GM21619 (cell line): Measurements from ENCODE around the gene THRA.
"Not testable (repeated sequence)": the region's sequence is repeated elsewhere in the genome, so short reads cannot be mapped to it uniquely, and the experiment has no call there.

ENCODE experiments used
- ATAC-seq: cut with Tn5 transposase; IDR thresholded peaks from one replicate; pipeline ENCODE4 v1.9.1; 2021; ENCODE audit not compliant: unreplicated experiment

Gene THRA

DNA sequence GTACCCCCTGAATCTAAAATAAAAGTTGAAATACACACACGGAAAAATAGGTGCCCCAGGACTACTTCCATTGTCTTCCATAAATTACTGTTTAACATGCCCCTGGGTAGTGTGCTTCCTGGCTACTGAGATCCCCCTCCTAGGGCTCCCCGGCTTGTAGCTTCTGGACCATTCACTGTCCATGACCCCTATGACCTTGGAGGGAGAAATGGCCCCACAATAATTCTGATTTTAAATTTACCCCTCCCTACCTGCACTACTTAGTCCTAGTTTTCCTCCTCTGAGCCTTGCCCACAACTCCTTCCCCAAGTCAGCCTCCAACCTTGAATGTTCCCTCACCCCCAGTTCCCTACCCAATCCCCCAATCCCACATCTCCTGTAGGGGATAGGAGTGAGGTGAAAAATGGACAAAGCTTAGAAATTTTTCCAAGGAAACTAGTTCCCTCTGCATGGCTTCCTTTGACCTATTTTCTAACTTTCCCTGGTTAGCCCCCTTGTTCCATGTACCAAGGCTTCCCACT, 49.5 kb downstream of the THRA start:
- ATAC-seq, result no peak

DNA sequence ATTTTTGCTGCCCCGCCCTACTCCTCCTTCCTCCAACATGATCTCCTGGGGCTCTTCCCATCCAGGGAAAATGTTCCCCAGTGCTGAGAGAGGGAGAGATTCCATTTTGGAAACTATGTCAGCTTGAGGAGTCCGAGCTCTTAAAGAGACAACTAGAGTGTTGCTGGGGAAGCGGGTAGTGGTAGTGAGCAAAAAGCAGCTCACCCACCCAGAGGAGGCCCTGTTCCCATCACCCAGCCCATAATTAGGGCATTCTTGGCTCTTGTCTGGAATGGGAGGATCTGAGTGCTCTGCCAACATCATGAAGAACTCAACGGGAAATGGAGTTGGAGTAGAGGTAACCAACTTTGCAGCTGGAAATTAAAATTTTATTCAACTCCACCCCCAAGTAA, 49.9 kb downstream of the THRA start:
- ATAC-seq, result no peak

DNA sequence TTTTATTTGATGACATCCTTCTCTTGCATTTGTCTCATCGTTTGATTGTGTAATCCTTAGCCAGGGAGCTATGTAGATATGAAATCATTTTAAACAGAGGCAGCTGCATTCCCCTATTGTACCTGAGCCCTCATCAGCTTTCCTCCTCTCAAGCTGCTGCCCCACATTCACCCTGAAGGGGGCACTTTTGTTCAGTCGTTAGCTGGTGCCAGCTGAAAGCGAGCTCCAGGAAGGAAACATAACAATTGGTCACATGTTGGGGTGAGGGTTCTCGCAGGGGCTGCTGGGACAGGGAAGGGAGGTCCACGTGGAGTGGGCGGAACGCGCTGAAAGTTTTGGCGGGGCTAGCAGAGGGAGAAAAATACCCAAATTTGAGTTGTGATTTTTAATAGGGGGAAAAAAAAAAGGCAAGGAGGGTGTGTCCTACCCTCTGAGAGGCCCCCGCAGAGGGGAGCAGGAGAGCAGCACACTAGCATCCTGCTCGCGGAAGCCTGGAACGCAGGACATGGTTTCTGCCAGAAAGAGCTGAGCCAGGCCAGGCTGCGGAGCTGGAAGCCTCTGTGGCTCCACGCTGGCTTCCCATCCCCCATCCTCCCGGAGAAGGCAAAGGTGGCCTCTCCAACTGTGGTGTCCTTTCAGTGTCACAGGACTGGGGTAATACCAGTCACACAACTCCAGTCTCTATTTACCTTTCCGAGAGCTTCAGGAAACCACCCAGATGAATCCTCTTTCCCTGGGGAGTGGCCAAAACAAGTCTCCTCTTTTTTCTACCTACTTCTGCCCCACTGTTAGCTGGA, 50.5 kb downstream of the THRA start:
- peak; percentile 73 for ATAC-seq

DNA sequence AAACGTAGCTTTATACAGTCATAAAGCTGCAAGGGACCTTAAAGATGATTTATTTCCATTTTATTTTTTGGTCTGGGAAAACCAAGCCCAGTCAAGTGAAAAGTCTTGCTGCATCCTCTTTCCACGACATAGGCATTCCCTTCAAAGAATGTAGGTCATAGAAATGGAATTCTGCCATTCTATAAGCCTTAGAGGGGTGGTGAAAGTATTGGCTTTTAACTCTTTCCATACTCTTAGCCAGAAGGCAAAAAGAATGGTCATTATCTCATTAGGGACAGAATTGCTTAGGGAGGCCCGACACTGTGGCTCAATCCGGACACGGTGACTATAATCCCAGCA, 51.1 kb downstream of the THRA start:
- no peak for ATAC-seq

DNA sequence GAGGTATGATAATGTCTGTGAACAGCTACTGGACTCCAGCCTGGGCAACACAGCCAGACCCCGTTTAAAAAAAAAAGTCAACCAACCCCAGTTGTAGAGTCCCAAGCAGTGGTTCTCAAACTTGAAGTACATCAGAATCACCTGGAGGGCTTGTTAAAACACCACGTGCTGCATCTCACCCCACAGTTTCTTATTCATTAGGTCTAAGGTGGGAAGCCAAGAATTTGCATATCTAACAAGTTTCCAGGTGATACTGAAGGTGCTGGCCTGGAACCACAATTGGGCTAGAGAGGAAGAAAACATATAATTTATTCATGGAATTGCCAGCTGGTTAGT, 52.3 kb downstream of the THRA start:
- no peak for ATAC-seq

DNA sequence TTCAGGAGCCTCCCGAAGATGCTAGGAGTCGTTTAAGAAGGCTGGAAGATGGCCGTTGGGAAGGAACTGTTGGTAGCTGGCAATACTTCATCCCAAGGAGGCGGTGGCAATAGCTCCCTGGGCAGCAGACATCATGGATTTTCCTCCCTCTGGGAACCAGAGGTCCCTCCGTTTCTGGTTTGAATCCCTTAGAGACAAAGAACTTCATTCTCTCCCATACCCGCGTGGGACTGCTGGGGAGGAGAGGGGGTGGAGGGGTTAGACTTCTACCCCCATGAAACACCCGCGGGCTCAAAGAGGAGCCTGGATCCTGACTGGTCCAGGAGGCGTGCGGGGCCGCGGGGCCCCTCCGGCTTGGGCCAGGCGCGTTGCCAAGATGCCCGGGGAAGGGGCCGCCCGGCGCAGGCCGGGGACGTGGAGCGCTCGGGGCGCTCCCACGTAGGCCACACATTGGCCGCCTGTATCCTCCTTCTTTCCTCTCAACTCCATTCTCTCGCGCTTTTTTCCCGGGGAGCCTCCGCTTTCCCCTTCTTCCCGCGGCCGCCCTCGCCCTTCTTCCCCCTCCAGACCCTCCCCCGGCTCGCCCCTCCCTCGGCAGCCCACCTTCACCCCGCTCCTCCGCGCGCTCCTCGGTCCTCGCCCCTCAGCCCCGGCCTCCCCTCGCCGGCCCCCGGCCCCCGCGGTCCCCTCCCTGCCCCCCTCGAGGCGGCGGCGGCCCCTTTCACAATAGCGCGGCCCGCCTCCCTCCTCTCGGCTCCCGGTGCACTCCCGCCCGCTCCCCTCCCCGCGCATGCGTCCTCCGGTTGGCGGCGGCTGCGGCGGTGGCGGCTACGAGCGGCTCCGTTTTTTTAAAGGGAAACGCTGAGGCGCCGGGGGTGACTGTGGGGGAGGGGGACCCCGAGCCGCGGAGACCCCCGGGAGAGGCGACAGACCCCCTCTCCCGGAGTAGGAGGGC, 58.7 kb downstream of the THRA start, which contains the start of gene MSL1:
TSS of gene MSL1 (plus strand) at position 791 of the 955 bp plus-strand sequence. CDS start 642 bp downstream, outside the sequence.
- ATAC-seq, result peak; percentile 48

DNA sequence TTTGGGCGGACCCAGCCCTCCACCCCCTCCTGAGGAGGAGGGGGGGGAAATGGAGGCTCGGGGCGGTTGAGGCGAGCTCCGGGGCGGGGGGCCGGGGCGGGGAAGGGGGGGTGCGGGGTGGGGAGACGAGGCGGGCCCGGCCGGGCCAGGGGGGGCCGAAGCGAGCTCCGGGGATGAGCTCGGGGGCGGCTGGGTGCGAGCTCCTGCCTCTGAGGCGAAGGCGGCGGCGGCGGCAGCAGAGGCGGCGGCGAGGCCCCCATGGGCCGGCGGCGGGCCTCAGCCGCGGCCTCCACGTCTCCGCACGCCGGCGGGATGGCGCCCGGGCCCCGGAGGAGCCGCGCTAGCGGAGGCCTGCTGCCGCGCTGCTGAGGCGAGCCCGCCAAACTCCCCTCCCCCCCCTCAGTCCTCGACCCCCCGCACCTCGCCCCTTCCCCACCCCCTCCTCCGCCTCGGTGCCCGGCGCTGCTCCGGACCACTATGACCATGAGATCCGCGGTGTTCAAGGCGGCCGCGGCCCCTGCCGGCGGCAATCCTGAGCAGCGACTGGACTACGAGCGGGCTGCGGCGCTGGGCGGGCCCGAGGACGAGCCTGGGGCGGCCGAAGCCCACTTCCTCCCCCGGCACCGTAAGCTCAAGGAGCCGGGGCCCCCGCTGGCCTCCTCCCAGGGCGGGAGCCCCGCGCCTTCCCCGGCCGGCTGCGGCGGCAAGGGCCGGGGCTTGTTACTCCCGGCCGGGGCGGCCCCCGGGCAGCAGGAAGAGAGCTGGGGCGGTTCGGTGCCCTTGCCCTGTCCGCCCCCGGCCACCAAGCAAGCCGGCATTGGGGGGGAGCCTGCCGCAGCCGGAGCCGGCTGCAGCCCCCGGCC, 59.6 kb downstream of the THRA start:
- peak; percentile 32 for ATAC-seq

DNA sequence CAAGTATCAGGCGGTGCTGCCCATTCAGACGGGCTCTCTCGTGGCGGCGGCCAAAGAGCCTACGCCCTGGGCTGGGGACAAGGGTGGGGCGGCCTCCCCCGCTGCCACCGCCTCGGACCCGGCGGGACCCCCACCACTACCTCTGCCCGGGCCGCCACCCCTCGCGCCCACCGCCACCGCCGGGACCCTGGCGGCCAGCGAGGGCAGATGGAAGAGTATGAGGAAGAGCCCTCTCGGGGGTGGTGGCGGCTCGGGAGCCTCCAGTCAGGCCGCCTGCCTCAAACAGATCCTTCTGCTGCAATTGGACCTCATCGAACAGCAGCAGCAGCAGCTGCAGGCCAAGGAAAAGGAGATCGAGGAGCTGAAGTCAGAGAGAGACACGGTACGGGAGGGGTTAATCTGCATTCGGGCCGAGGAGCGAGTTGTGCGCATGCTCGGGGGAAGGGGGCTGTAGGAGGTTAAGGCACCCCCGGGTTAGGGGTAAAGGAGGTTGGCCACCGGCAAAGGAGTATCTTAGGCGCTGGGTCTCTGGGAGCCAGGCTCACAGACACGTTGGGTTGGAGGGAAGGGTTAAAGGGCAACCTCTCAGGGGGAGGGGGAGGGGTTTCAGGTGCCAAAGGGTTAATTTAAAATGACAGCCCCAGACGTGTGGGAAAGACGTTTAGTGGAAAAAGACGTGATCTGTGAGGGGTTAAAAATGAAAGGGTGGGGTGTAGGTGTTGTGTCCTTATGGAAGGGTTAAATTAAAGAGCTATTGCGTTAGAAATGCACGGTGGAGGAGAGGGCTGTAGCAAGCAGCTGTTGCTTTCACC, 60.4 kb downstream of the THRA start:
- ATAC-seq, result peak; percentile 15

DNA sequence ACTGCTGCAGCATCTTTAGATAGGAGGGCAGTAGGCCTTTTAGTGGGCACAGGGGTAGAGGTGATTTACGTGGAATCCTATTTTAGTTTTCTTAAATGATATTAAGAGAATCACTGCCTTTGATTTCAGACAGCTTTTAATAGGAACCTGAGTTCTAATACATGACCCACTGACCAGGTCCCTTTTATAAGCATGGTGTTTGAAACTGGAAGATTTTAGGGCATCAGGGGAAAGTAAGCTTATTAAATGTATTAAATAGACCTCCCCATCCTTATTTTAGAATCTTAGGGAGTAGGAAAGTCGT, 61.0 kb downstream of the THRA start:
- no peak for ATAC-seq

DNA sequence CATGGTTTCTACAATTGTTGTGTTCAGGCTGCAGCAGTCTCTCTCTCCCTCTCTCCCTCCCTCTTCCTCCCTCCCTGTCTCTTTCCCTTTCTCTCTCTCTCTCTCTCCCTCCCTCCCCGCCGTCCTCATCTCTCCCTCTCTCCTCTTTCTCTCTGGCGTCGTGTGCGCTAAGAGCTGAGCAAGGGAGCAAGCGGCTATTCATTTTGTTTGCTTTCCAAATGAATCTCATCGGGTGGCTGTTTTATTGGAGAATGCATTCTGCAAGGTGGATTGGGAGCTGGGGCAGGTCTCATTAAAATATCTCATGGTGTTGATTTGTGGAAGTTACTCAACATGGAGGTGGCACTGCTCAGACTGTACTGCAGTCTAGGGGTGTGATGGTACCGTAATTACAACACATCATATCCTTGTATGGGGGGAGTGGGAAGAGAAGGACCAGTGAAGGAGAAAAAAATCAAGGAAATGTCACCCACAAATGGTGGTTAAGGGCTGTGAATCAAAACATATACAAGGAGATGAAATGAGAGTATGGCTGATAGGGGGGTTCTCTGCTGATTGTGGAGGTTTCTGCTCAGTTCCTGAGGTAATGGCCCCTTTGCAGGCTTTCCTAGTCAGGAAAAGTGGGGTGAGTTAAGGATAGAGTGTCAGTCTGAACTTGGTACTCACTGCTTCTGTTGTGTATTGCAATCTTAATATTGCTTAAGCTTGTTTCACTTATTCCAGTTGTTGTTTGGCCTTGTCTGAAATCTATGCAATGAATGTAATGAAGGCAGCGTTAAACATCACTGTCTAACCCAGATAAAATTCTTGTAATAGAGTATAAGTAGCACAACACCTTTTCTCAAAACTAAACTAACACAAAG, 61.7 kb downstream of the THRA start:
- ATAC-seq, result no peak

DNA sequence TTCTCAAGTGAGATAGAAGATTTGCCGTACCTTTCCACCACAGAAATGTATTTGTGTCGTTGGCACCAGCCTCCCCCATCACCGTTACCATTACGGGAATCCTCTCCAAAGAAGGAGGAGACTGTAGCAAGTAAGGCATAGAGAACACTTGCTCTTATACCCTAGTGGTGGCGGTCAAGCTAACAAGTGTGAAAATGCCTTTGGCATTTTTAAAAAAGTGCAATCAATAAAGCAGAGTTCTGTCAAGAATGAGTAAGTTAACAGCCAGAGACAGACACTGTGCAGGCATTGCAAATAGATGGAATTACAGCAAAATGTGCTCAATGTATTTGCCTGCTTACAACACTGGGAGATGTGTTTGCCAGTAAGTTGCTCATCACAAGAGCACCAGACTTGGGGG, 66.7 kb downstream of the THRA start:
- ATAC-seq, result no peak

DNA sequence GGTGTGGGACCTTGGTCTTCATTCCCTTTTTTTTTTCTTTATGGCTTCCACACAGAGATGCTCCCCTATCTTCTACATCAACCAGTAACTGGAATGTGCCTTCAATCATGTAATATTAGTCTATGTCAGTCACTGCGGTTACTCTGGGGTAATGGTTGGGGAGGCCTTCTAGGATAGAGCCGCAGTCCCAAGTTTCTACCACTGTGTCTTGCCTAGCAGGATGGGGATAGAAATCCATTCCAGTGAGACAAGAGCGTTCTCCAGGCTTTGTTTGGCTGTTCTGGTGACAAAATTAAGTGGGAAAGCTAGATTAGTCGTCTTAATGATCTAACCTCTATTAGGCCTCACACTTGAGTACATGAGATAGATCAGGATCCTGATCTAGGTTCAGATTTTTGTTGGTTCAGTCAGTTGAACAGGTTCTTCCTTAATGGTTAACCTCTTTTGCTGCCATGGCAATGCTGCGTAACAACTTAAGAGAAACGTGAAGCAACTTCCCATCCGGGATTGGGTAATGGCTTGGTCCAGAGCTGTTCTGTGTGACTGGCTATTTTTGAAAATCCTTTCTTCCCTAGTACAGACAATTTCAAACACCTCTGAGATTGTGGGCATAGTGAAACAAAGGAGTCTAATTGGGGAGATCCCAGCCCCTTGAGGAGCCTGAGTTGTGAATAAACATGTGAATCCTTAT, 67.7 kb downstream of the THRA start:
- ATAC-seq, result no peak

DNA sequence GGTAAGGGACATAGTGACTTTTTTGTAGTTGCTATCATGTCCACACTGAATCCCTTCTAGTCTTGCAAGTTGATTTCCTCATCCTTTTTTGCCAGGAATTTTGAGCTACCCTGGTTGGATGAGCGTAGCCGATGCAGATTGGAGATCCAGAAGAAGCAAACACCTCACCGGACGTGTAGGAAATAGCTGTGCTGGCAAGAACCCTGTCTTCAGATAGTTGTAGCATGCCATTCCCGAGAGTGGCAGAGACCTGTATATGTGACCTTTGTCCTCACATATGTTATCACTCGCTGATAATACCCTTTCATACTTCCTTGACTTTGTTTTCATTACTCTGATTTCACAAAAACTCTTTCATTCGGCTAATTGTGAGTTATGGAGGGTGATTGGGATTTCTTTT, 71.4 kb downstream of the THRA start:
- no peak for ATAC-seq

DNA sequence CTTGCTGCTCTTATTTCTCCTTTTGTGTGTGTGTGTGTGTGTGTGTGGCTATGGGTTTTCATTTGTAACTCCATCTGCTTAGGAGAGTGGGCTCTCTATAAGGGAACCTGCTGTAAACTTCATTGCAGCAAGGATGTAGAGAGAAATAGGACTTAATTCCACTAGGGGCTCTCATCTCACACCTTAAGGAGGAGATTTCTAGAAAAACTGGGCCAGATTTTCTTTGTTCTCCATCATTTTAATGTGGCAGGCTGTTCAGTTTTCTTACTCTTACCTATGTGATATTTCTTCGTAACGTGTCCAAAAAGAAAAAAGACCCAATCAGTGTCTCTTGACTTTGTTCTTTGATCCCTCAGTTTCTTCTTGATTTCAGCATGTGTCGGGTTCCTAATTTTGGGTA, 73.1 kb downstream of the THRA start:
- no peak for ATAC-seq

DNA sequence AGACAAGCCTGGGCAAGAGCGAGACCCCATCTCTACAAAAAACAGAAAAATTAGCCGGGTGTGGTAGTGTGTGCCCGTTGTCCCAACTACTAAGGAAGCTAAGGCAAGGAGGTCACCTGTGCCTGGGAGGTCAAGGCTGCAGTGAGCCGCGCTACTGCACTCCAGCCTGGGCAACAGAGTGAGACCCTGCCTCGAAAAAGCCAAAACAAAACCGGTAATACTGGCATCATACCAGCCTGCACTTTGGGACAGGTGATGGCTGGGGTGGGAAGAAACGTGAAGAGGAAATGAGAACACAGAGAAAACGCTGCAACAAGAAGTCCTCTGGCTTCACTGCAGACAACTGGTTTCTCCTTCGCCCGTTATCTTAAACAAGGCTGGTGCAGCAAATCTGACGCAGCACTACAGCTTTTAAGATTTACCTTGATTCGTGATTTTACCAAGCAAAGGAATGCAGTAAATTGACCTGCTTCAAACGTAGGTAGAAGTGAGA, 76.8 kb downstream of the THRA start:
- ATAC-seq, result peak; percentile 14

DNA sequence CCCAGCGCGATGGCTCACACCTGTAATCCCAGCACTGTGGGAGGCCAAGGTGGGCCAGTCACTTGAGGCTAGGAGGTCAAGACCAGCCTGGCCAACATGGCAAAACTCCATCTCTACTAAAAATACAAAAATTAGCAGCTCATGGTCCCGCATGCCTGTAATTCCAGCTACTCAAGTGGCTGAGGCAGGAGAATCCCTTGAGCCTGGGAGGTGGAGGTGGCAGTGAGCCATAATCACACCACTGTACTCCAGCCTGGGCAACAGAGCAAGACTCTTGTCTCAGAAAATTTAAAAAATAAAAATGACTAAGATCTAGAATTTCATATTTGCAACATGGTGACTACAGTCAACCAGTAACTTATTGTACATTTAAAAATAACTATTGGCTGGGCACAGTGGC, 80.4 kb downstream of the THRA start:
- ATAC-seq, result not testable (repeated sequence)
